Retinal pigment epithelial cell (primary cell): ENCODE data around the gene DAAM1.

Source experiments
- DNase-seq: peaks from one replicate; pipeline ENCODE4 v3.0.0-alpha.2; 2010; ENCODE audit warnings: low read depth
- H3K4me3 ChIP-seq: 2 replicates; pipeline ENCODE4 v1.5.1; 2011; ENCODE audit warnings: mild to moderate bottlenecking, low read length, control low read depth, moderate library complexity
- TF ChIP-seq, protein P1 (sequence below): conservative IDR thresholded peaks from 2 replicates; pipeline ENCODE4 v1.5.1; 2011; ENCODE audit warnings: low read depth, low read length, control low read depth, inconsistent platforms

DAAM1 gene

DNA sequence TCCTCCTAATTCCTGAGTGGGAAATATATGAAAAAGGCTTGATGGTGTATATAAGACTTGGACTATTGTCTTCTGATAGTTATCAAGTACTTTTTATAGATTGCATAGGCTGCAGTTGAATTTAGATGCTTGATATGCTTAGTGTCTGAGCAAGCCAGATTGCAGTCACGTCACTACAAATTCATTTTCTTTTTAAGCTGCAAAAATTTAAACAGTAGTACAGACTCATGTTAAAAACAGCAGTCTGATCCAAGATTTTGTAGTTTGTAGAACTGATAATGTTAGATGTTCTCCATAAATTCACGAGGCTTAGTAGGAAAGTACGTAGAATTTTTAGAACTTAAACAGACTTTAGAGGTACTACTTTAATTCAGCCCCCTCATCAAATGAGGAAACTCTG is 150.3 kb downstream of the DAAM1 start:
- TF ChIP-seq, protein P1, sequence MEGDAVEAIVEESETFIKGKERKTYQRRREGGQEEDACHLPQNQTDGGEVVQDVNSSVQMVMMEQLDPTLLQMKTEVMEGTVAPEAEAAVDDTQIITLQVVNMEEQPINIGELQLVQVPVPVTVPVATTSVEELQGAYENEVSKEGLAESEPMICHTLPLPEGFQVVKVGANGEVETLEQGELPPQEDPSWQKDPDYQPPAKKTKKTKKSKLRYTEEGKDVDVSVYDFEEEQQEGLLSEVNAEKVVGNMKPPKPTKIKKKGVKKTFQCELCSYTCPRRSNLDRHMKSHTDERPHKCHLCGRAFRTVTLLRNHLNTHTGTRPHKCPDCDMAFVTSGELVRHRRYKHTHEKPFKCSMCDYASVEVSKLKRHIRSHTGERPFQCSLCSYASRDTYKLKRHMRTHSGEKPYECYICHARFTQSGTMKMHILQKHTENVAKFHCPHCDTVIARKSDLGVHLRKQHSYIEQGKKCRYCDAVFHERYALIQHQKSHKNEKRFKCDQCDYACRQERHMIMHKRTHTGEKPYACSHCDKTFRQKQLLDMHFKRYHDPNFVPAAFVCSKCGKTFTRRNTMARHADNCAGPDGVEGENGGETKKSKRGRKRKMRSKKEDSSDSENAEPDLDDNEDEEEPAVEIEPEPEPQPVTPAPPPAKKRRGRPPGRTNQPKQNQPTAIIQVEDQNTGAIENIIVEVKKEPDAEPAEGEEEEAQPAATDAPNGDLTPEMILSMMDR, result no peak
- no peak overlapping the region for H3K4me3 ChIP-seq
- no peak for DNase-seq

DNA sequence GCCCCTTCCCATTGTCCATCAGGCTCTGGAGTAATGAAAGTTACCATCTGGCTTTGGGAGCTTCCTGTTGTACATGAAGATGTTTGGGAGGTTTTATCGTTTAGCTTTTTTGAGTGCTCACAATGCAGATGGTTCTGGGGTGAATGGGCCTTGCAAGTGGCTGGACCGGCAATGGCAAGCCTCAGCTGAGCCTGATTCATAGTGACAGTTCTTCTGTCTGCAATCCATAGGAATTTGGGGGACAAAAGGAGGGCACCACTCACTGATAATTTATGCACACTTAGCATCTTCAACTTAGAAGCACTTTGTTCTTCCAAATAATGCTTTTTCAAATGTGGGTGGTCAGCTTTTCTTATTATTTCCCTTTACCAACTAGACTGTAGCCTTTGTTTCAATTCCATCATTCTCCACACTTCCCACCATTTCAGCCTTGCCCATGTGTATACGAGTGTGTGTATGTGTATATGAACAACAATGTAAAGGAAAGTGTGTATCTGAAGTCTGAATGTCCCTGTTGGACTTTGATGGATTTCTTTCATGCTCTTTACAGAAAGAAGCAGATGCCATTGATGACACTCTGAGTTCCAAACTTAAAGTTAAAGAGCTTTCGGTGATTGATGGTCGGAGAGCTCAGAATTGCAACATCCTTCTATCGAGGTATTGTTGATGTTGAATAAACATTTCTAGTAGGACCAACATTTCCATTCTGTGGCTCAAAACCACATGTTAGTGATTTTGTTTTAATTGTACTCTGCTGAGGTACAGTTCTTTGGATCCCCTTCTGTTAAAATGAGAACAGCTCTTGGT is 151.3 kb downstream of the DAAM1 start:
- no peak for DNase-seq
- no peak overlapping the region for H3K4me3 ChIP-seq
- TF ChIP-seq, protein P1, result no peak

DNA sequence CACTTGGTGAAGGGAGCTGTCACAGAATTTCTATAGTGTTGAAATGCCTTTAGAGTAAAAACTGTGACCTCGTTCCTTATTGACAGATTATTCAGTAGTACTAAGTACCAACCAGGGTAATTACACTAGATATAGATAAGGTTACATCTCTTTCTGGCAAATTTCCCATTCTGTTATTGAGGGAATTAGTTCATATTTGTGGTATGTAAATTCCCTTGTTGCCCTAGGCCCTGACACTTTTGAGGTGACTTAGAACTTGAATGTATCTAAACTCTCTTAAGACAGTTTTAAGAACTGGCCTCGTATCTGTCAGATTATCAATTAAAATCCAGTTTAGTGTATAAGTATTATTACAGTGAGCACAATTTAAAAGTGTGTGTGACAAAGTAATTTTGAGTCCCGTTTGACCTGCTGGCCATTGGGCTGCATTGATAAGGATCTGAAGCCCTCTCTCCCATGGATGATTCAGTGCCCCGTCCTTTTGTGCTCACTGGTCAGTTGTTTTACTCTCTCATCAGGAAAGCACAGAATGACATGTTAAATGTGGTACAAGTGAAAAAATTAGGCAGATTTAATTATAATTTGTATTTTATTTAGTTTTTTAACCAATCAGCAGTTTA is 153.5 kb downstream of the DAAM1 start:
- DNase-seq, result no peak
- TF ChIP-seq, protein P1, result no peak
- H3K4me3 ChIP-seq, result no peak overlapping the region

DNA sequence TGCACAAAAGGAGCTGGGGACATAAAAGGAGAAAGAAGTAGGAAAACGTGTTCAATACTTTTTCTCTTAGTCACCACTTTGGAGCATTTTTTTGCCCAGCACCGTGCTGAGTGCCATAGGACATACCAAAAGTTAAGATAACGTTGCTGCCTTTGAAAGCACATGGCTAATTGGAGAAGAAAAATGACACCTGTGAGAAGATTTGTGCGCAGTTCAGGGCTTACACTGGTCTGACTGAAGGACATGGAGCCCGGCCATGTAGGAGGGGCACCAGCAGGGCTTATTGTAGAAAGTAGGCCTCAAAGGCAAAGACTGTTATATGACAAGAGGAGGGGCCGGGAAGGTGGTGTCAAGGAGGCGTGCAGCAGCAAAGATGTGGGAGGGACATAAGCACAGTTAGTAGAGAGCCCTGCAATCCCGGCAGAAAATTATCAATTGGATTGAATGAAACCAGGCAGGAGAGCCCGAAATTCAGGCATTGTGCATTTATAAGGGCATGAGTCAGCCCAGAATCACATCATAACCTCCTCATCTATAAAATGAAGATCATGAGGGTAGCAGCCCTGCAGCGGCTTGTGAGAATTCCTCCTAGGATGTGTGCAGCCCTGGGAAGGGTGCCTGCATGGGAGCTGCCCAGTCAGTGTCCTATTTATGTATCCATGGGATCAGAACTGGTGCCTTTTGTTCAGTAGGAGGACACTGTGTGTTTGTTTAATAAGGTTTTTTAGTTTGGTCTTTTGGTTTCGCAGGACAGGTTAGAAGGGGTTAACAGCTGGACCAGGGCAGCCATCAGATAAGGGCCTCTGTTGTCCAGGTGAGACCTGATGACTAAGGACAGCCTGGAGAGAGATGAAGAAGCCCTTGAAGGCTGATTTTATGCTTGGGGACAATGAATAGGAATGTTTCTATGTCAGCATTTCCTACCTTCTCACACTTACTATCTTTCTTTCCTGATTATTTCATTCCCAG is 154.3 kb downstream of the DAAM1 start:
- DNase-seq, result peak; percentile 76
- H3K4me3 ChIP-seq, result no peak overlapping the region
- TF ChIP-seq, protein P1, result no peak

DNA sequence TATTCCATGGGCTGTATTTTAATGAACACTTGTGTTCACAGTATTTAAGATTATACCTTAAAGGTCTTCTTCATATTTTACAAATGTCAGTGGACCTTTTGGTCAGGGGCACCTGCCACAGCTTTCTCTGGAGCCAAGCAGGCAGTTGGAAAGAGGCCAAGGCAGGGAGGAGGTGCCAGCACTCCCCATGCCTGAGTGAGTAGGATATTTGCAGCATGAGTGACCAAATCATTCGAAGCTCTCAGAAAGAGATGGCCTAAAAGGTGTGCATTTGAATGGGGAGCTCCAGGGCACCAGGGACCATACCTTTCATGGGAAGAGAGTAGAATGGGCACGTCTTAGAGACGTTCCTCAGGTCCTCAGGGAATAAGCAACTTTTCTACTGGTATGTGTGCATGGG is 155.1 kb downstream of the DAAM1 start:
- DNase-seq, result no peak
- TF ChIP-seq, protein P1, result no peak
- H3K4me3 ChIP-seq, result no peak overlapping the region

DNA sequence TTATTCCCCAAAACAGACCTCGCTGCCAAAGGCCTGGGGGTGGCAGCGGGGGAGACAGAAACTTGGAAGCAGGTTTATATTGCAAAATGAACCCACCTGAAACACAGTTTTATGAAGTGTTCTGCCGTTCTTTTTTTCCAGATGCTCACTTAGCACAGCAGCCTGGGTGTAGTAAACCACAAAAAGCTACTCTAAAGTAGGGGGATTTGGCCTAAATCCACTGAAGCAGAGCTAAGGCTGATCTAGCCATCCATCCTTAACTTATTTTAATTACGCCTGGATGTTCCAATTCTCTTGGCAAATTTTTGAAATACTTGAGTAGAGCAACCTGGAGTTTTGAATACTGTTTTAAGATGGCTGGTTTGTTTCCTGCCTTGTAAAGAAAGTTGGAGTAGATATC is 155.5 kb downstream of the DAAM1 start:
- H3K4me3 ChIP-seq, result no peak overlapping the region
- TF ChIP-seq, protein P1, result no peak
- DNase-seq, result no peak
